Measurements from ENCODE around the gene PASD1.
A peak's percentile ranks its signal among the peaks of the same experiment; 100 is the strongest.

PASD1 gene

DNA sequence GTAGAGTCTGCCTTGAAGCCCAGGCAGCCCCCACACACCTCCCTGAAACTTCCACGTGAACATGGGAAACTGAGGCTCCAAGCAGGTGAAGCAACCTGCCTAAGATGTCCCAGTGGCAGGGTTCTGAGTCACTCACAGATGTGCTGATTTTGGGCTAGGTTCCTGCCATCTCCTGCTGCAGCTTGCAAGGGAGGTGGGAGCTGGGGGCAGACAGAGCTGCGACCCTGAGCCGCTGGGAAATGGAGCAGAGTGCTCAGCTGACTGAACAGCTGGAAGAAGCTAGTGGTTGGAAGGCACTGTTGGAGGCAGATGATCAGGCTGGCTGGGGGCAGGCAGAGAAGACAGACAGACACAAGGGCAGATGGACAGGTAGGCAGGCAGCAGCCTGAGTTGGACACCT is 148.8 kb downstream of the PASD1 start:
- DNase-seq (ENCODE audit: low read depth), result no peak
- TF ChIP-seq, protein P1, sequence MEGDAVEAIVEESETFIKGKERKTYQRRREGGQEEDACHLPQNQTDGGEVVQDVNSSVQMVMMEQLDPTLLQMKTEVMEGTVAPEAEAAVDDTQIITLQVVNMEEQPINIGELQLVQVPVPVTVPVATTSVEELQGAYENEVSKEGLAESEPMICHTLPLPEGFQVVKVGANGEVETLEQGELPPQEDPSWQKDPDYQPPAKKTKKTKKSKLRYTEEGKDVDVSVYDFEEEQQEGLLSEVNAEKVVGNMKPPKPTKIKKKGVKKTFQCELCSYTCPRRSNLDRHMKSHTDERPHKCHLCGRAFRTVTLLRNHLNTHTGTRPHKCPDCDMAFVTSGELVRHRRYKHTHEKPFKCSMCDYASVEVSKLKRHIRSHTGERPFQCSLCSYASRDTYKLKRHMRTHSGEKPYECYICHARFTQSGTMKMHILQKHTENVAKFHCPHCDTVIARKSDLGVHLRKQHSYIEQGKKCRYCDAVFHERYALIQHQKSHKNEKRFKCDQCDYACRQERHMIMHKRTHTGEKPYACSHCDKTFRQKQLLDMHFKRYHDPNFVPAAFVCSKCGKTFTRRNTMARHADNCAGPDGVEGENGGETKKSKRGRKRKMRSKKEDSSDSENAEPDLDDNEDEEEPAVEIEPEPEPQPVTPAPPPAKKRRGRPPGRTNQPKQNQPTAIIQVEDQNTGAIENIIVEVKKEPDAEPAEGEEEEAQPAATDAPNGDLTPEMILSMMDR (IDR thresholded peaks at IDR 0.05; ENCODE audit: insufficient read depth, low read depth, low read length, missing control alignments), result no peak
- no peak overlapping the region for H3K4me3 ChIP-seq (ENCODE audit: low read length)

DNA sequence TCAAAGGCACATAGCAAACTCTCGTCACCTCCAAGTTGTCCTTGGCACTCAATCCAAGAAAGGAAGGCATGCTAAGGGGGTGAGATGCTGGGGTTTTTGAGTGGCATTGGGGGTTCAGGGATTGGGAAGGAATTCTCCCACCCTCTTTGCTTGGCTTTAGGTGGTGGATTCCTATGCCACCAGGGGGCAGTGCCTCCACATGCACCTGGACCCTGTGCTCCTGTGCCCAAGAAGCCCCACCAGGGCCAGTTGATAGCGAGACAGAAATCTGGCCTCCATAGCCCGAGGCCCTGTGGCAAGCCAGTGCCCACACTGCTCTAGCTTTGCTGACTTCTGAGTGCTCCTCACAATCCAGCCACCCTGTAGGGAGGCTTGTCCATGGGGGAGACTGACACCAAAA is 150.4 kb downstream of the PASD1 start:
- DNase-seq (ENCODE audit: low read depth), result peak; percentile 8
- H3K4me3 ChIP-seq (ENCODE audit: low read length), result no peak overlapping the region
- TF ChIP-seq, protein P1 (IDR thresholded peaks at IDR 0.05; ENCODE audit: insufficient read depth, low read depth, low read length, missing control alignments), result peak; percentile 38

DNA sequence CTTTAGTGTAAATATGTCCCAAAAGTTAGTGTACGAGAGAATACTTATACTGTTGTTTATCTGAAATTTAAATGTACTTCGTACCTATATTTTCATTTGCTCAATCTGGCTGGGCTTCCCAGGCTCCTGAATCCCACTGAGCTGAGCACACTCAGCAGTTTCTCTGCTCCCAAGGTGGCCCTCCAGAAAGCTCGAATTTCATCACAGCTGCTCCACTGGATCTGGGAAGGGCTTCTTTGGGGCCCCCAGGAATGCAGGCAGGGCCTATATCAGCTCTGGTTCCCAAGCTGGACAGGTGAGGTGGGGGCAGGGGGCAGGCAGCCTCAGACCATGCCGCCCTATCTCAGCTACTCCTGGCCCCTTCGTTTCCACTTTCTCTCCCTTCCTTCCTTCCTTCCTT is 150.9 kb downstream of the PASD1 start:
- no peak overlapping the region for H3K4me3 ChIP-seq (ENCODE audit: low read length)
- TF ChIP-seq, protein P1 (IDR thresholded peaks at IDR 0.05; ENCODE audit: insufficient read depth, low read depth, low read length, missing control alignments), result no peak
- DNase-seq (ENCODE audit: low read depth), result no peak

DNA sequence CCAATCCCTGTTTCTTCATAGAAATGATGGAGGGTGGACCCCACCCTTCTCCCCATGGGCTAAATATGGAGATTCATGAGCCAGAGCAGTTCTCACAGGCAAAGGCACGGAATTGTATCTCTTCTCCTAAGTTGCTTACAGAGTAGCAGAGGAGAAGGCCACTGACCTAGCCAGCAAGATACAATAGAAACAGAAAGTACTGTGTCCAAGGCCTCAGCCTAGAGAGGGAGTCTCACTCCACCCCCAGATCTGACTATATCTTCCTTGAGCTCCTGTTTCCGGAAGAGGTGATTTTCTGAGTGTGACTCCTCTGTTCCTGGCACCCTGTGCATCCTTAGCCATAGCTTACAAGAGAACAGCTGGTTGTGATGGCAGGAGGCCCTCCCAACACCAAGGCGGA is 152.3 kb downstream of the PASD1 start, which contains the start of gene FATE1:
FATE1 (plus strand) TSS at position 284 of the 400 bp plus-strand sequence; CDS start at position 369, 85 bp downstream.
- DNase-seq (ENCODE audit: low read depth), result no peak
- no peak within 1 kb of the TSS for H3K4me3 ChIP-seq (ENCODE audit: low read length)
- TF ChIP-seq, protein P1 (IDR thresholded peaks at IDR 0.05; ENCODE audit: insufficient read depth, low read depth, low read length, missing control alignments), result no peak

DNA sequence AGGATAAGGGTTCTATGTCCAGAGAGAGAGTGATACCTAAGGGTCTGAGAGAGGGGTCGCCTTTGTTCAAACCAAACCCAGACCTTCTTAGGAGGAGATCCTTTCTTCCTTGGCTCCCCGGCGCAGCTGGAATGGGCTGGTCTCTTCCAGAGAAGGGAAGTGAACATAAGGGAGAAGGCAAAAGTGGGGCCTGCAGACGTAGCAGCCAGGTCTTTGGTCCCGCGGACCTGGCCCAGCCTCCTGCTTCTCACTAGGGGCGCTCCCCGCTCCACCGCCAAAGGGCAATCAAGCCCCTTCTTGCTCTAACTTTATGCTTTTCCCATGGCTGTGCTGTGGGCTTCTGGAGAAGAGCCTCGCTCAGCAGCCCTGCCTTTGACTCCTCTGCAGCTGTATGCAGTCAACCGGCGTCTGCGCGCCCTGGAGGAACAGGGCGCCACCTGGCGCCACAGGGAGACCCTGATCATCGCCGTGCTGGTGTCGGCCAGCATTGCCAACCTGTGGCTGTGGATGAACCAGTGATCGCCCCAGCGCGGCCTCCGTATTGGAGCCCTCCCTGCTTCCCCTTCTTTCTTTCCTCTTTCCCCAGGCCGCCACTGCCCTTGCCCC is 158.9 kb downstream of the PASD1 start:
- H3K4me3 ChIP-seq (ENCODE audit: low read length), result no peak overlapping the region
- TF ChIP-seq, protein P1 (IDR thresholded peaks at IDR 0.05; ENCODE audit: insufficient read depth, low read depth, low read length, missing control alignments), result peak; percentile 30
- peak; percentile 2 for DNase-seq (ENCODE audit: low read depth)

DNA sequence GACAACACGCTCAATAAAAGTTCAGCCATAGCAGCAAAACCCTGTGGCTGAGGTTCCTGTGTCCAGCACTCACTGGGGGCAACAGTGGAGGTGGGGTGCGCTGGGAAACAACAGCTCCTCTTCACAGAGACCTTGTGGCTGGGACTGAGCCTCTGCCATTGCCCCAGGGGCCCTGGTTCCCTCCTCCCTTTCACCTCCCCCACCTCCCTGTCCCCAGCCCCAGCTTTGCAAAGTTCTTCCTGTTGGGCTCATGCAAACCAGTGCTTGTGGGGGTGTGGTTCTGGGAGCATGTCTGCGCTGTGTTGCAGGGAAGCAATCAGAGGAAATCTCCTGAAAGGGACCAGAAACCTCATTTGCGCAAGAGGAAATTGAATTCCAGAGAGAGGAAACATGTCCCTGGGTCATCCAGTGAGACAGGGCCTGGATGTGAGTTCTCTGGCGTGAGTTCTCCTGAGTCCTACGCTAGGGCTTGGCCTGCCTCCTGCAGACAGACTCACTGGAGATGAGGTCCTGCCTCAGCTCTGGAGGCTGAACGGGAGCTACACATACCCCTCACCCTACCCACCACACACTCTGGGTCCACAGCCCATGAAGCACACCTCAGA is 159.8 kb downstream of the PASD1 start:
- TF ChIP-seq, protein P1 (IDR thresholded peaks at IDR 0.05; ENCODE audit: insufficient read depth, low read depth, low read length, missing control alignments), result no peak
- no peak overlapping the region for H3K4me3 ChIP-seq (ENCODE audit: low read length)
- no peak for DNase-seq (ENCODE audit: low read depth)

All from epithelial cell of esophagus (primary cell).